ENCODE data around the gene ANKRD33B.

Gene ANKRD33B

GRCh38 chr5:10576790-10577189 is 12.9 kb downstream of the ANKRD33B start:
- no peaks in the 10 kb centered on the region for H3K9me3 Mint-ChIP-seq (ENCODE audit: low read depth)
- no peak overlapping the region for H3K27ac Mint-ChIP-seq
- H3K36me3 Mint-ChIP-seq = no peaks in the 10 kb centered on the region
- no peak overlapping the region for H3K4me3 Mint-ChIP-seq
- H3K27me3 Mint-ChIP-seq = no peaks in the 10 kb centered on the region
- peaks cover 31% of the 10 kb centered on the region for H3K4me1 Mint-ChIP-seq (ENCODE audit: low read depth)

DNA sequence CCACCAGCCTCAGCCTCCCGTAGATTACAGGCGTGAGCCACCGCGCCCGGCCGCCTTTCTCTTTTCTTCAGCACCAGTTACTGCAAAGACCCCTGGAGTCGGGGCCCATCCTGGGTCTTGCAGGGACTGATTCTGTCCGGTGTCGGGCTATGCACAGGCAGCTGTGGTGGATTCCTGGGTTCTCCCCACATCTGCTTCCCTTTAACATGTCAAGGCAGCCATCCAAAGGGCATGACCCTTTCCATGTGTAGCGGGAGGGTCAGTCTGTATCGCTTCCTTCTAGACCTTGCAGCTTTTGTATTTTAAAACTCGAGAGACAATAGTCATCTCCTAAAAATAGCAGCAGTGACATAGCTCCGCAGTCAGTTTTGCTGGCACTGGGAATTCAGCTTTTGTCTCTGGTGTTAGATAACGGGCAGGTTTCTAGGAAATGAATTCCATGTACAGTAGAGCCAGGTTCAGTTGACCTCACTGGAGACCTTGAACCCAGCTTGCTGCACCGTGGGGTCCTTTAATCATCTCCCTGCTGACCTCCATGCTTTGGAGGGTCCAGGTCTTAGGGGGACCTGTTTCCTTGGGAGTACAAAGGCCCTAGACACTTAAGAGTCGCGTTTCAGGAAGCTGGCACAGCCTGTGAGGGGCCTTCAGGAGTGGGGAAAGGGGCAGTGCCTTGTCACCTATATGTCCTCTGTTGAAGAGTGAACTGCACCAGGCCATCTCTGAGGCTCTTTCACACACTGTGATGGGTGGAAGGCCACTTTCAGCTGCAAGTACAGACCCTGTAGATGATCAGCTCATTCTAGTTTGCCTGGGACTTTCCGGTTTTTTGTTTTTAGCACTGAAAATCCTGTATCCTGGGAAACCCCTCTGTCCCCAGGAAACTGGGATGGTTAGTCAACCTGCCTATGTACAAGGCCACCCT is 13.8 kb downstream of the ANKRD33B start:
- H3K4me3 Mint-ChIP-seq = no peak overlapping the region
- no peak overlapping the region for H3K27ac Mint-ChIP-seq
- H3K4me1 Mint-ChIP-seq (ENCODE audit: low read depth) = peaks cover 31% of the 10 kb centered on the region
- no peaks in the 10 kb centered on the region for H3K27me3 Mint-ChIP-seq
- H3K9me3 Mint-ChIP-seq (ENCODE audit: low read depth) = no peaks in the 10 kb centered on the region
- peaks cover under 1% of the 10 kb centered on the region for H3K36me3 Mint-ChIP-seq

- Mint-ChIP-seq H3K4me3 (peak overlapping the region; percentile 30), H3K36me3 (peaks cover 2% of the 10 kb centered on the region), H3K4me1 (ENCODE audit: low read depth) (peaks cover 31% of the 10 kb centered on the region), H3K9me3 (ENCODE audit: low read depth) (no peaks in the 10 kb centered on the region), H3K27ac (no peak overlapping the region), H3K27me3 (no peaks in the 10 kb centered on the region)
Observed at GRCh38 chr5:10578293-10578665, 14.4 kb downstream of the ANKRD33B start.

DNA sequence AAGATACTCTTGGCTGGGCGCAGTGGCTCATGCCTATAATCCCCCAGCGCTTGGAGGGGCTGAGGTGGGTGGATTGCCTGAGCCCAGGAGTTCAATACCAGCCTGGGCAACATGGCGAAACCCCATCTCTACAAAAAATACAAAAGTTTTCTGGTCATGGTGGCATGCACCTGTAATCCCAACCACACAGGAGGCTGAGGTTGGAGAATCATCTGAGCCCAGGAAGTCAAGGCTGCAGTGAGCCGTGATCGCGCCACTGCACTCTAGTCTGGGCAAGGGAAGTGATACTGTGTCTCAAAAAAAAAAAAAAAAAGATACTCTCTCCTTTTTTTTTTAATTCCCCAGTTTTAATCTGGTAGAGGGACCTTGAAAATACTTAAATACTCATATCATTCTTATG is 15.0 kb downstream of the ANKRD33B start:
- Mint-ChIP-seq H3K4me3 (no peak overlapping the region), H3K36me3 (peaks cover 5% of the 10 kb centered on the region), H3K4me1 (ENCODE audit: low read depth) (peaks cover 34% of the 10 kb centered on the region), H3K27ac (no peak overlapping the region), H3K9me3 (ENCODE audit: low read depth) (no peaks in the 10 kb centered on the region), H3K27me3 (no peaks in the 10 kb centered on the region)

DNA sequence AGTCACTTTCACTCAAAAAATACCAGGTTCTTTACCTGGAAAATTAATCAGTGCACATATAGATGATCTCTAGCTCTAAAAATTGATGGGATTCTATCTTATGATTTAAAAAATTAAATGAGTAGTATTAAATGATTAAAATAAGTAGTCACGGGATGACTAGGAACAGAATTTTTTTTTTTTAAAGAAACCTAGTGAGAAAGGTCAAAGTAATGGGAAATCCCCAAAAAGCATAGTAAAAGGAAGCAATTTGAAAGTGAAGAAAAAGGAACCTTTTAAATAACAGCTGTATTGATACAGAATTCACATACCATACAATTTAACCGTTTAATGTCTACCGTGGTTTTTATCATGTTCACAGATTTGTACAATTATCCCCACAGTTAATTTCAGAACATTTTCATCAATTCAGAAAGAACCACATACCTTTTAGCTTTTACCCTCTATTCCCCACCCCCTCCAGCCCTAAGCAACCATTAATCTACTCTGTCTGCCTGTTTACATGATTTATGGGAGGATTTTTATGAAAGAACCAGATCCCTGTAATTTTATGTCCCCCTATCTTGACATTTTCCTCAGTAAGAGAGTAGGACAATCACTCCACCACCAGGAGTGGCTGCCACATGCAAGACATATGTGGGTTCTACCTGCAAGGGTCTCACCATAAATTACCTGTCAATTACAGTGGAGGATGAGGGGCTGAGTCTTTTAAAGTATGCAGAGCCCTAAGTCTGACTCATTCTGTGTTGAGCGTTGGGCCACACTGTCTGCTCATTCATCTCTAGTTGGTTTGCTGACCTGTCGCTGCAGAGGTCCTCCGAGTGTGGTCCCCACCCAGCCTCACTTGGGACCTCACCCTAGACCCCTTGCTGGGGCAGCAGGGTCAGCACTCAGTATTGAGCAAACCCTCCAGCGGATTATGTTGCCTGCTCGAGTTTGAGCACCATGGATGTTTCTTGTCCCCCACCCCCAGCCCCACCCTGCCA is 16.0 kb downstream of the ANKRD33B start:
- Mint-ChIP-seq H3K9me3 (ENCODE audit: low read depth) (no peaks in the 10 kb centered on the region), H3K27ac (peak overlapping the region; percentile 16), H3K36me3 (peaks cover 5% of the 10 kb centered on the region), H3K4me1 (ENCODE audit: low read depth) (peaks cover 38% of the 10 kb centered on the region), H3K27me3 (peaks cover 4% of the 10 kb centered on the region), H3K4me3 (peak overlapping the region; percentile 42)

- Mint-ChIP-seq H3K4me3 (no peak overlapping the region), H3K9me3 (ENCODE audit: low read depth) (no peaks in the 10 kb centered on the region), H3K27me3 (peaks cover 5% of the 10 kb centered on the region), H3K36me3 (peaks cover 5% of the 10 kb centered on the region), H3K4me1 (ENCODE audit: low read depth) (peaks cover 38% of the 10 kb centered on the region), H3K27ac (no peak overlapping the region)
Observed at GRCh38 chr5:10580531-10581423, 16.9 kb downstream of the ANKRD33B start.

DNA sequence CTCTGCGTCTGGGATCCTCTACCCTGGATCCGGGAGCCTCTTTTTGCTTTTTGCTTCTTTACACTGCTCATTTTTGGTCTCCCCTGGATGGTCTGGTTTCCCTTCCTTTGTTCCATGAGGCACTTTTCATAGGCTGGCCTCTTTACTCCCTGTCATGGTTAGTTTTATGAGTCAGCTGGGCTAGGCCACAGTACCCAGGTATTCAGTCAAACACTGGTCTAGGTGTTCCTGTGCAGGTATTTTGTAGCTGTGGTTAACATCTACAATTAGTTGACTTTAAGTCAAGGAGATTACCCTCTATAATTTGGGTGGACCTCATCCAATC is 17.5 kb downstream of the ANKRD33B start:
- Mint-ChIP-seq H3K27ac (no peak overlapping the region), H3K4me3 (no peak overlapping the region), H3K9me3 (ENCODE audit: low read depth) (no peaks in the 10 kb centered on the region), H3K27me3 (peaks cover 5% of the 10 kb centered on the region), H3K36me3 (peaks cover 5% of the 10 kb centered on the region), H3K4me1 (ENCODE audit: low read depth) (peaks cover 40% of the 10 kb centered on the region)

DNA sequence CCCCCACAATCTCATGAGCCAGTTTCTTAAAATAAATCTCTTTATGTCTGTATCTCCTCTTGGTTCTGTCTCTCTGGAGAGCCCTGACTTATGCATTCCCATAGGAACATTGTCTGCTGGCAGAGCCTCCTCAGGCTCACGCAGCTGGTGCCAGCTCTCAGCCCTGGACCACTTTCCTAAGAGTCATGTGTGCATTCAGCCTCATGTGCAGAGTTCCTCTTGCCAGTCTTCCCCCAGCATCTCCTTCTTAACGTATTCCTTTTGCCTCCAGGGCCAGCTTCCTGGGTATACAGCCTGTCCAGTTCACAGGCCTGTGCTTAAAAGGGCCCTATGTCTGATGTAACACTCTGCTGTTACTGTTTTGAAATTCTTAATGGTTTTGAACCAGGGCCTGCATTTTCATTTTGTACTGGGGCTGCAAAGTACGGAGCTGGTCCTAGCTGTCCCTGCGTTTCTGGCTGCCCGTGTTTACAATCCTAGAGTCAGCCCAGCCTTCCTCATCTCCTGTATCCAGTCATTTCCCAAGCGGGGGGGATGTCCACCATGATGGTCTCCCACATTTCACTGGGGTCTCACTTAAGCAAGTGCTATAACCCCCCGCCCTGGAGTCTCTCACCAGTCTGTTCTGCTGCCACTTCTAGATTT is 18.1 kb downstream of the ANKRD33B start:
- H3K27ac Mint-ChIP-seq = peak overlapping the region; percentile 59
- peaks cover 5% of the 10 kb centered on the region for H3K27me3 Mint-ChIP-seq
- H3K4me3 Mint-ChIP-seq = no peak overlapping the region
- no peaks in the 10 kb centered on the region for H3K9me3 Mint-ChIP-seq (ENCODE audit: low read depth)
- H3K36me3 Mint-ChIP-seq = peaks cover 5% of the 10 kb centered on the region
- peaks cover 40% of the 10 kb centered on the region for H3K4me1 Mint-ChIP-seq (ENCODE audit: low read depth)

DNA sequence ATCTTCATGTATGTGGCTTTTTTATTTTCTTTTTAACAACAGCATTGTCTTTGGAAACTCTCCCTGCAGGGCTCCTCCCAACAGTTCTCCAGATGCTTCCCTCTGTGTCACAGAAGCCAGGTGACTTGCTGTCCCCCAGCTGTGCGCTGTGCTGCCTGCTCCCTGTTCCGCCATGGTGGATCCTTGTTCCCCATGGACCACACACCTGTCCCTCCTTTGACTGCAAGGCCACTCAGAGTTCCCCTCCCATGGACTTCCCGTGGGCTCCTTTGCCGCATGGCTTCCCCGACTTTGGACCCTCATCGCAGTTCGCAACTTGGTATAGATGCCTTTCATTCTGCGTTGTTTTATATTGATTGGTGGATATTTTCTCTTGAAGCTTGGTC is 18.6 kb downstream of the ANKRD33B start:
- no peak overlapping the region for H3K4me3 Mint-ChIP-seq

GRCh38 chr5:10583663-10584572 is 20.0 kb downstream of the ANKRD33B start:
- no peak overlapping the region for H3K27ac Mint-ChIP-seq

More for the DNA sequence above, 18.6 kb downstream of the ANKRD33B start:
- Mint-ChIP-seq H3K27me3 (peaks cover 5% of the 10 kb centered on the region), H3K9me3 (ENCODE audit: low read depth) (no peaks in the 10 kb centered on the region), H3K36me3 (peaks cover 5% of the 10 kb centered on the region), H3K4me1 (ENCODE audit: low read depth) (peaks cover 40% of the 10 kb centered on the region), H3K27ac (no peak overlapping the region)

DNA sequence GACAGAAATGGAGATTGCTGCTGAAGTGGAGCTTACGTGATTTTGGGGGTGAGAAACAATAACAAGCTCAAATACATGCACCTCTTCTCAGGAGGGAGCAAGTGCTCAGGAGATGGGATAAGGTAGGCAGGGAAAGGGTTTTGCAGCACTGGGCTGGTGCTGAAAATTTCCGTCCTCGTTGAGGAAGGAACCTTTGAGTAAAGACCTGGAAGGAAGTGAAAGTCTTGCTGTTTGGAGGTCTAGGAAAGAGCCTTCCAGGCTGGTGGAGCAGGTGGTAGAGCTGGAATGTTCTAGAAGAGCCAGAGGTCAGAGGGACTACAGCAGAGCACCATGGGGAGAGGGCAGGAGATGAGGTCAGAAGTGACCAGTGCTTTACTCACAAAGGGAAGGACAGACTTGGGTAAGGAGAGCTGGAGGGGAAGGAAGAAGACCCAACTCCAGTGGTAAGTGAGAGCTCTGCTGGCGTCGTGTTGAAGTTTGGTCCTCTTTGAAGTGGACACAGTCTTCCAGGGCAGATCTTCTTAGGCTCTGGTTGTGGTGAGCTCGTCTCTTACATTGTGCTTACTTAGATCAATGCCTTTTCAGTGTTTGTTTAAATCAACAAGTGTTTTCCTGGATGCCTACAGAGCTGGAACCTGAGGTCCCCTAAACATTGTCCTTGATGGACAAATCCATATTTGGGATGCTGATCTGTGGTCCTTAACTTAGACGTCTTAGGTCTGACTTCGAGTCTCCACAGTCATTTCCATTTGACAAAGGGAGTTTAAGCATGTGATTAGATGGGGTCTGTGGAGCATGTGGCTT is 21.0 kb downstream of the ANKRD33B start:
- H3K9me3 Mint-ChIP-seq (ENCODE audit: low read depth) = peaks cover 11% of the 10 kb centered on the region
- peaks cover 11% of the 10 kb centered on the region for H3K36me3 Mint-ChIP-seq
- H3K4me3 Mint-ChIP-seq = no peak overlapping the region
- H3K27me3 Mint-ChIP-seq = peaks cover 8% of the 10 kb centered on the region
- peaks cover 25% of the 10 kb centered on the region for H3K4me1 Mint-ChIP-seq (ENCODE audit: low read depth)
- H3K27ac Mint-ChIP-seq = no peak overlapping the region

More at GRCh38 chr5:10583663-10584572, 20.0 kb downstream of the ANKRD33B start:
- H3K9me3 Mint-ChIP-seq (ENCODE audit: low read depth) = peaks cover 2% of the 10 kb centered on the region
- H3K4me1 Mint-ChIP-seq (ENCODE audit: low read depth) = peaks cover 33% of the 10 kb centered on the region
- no peak overlapping the region for H3K4me3 Mint-ChIP-seq
- peaks cover 5% of the 10 kb centered on the region for H3K27me3 Mint-ChIP-seq
- peaks cover 5% of the 10 kb centered on the region for H3K36me3 Mint-ChIP-seq

- H3K27me3 Mint-ChIP-seq = peaks cover 8% of the 10 kb centered on the region
- H3K4me3 Mint-ChIP-seq = no peak overlapping the region
- H3K36me3 Mint-ChIP-seq = peaks cover 11% of the 10 kb centered on the region
- H3K4me1 Mint-ChIP-seq (ENCODE audit: low read depth) = peaks cover 21% of the 10 kb centered on the region
- H3K9me3 Mint-ChIP-seq (ENCODE audit: low read depth) = peaks cover 11% of the 10 kb centered on the region
- H3K27ac Mint-ChIP-seq = no peak overlapping the region
Observed at GRCh38 chr5:10585518-10585915, 21.6 kb downstream of the ANKRD33B start.
